ENCODE results near the gene STEAP1B.

Gene STEAP1B

GRCh38 chr7:22375359-22376048 lies 124.5 kb downstream of the STEAP1B start:
- in situ Hi-C loops (cut with HindIII; ENCODE audit: low sequenced_read_pairs): no loop called here

- in situ Hi-C loops (cut with HindIII; ENCODE audit: low sequenced_read_pairs): no loop called here
Measured at GRCh38 chr7:22373911-22374310, 126.1 kb downstream of the STEAP1B start.

- in situ Hi-C loops (cut with HindIII; ENCODE audit: low sequenced_read_pairs): no loop called here
Measured at GRCh38 chr7:22373388-22373787, 126.6 kb downstream of the STEAP1B start.

GRCh38 chr7:22372863-22373262 lies 127.1 kb downstream of the STEAP1B start:
- in situ Hi-C loops (cut with HindIII; ENCODE audit: low sequenced_read_pairs): no loop called here

- in situ Hi-C loops (cut with HindIII; ENCODE audit: low sequenced_read_pairs): no loop called here
Measured at GRCh38 chr7:22371878-22372277, 128.1 kb downstream of the STEAP1B start.

All from DLD1 (cell line).